GM23338 (cell line): ENCODE measurements around the gene MYO9B. TPM values are rescaled to one million over a fixed set of nuclear protein-coding genes. Genes with fewer than 3 reads are reported as not detected.

Experiments
- ATAC-seq: fragments of 200-7000 bp; cut with Tn5 transposase; 3 replicates; pipeline ENCODE4 v1.9.1; 2020
- DNase-seq: peaks from one replicate; pipeline ENCODE4 v3.0.0-alpha.2; 2015; ENCODE audit warnings: low spot score
- H2AFZ ChIP-seq: fragments of 200-600 bp; sonication (generic); 2 replicates; pipeline ENCODE4 v1.8.0; 2016; ENCODE audit warnings: antibody characterized with exemption, mild to moderate bottlenecking, moderate library complexity
- H3F3A ChIP-seq: fragments of 200-600 bp; sonication (generic); replicated peaks from 2 replicates; pipeline ENCODE4 v1.8.0; 2017; ENCODE audit warnings: antibody characterized with exemption, mixed run types, low read depth
- H3K27ac ChIP-seq: fragments of 200-600 bp; sonication (generic); 2 replicates; pipeline ENCODE4 v1.6.1; 2016; ENCODE audit warnings: low read depth
- H3K27me3 ChIP-seq: fragments of 200-600 bp; sonication (generic); 2 replicates; pipeline ENCODE4 v1.8.0; 2016; ENCODE audit warnings: mild to moderate bottlenecking, mixed run types, moderate library complexity; ENCODE audit not compliant: insufficient read depth
- H3K36me3 ChIP-seq: fragments of 200-600 bp; sonication (generic); 2 replicates; pipeline ENCODE4 v1.8.0; 2016; ENCODE audit warnings: mild to moderate bottlenecking; ENCODE audit not compliant: insufficient read depth
- H3K4me1 ChIP-seq: fragments of 200-600 bp; sonication (generic); 2 replicates; pipeline ENCODE4 v1.8.0; 2016; ENCODE audit warnings: mild to moderate bottlenecking, moderate library complexity; ENCODE audit not compliant: insufficient read depth
- H3K4me2 ChIP-seq: fragments of 200-600 bp; sonication (generic); 2 replicates; pipeline ENCODE4 v1.7.1; 2017; ENCODE audit warnings: mixed run types
- H3K4me3 ChIP-seq: fragments of 200-600 bp; sonication (generic); 2 replicates; pipeline ENCODE4 v1.6.1; 2016; ENCODE audit warnings: mixed run types
- H3K79me2 ChIP-seq: fragments of 200-600 bp; sonication (generic); replicated peaks from 2 replicates; pipeline ENCODE4 v1.8.0; 2017; ENCODE audit warnings: mild to moderate bottlenecking; ENCODE audit not compliant: insufficient read depth
- H3K9me2 ChIP-seq: fragments of 200-600 bp; sonication (generic); 2 replicates; pipeline ENCODE4 v1.8.0; 2017; ENCODE audit not compliant: insufficient read depth
- H4K20me1 ChIP-seq: fragments of 200-600 bp; sonication (generic); replicated peaks from 2 replicates; pipeline ENCODE4 v1.8.0; 2017; ENCODE audit warnings: mild to moderate bottlenecking; ENCODE audit not compliant: insufficient read depth
- H3K27ac Mint-ChIP-seq: 2 replicates; pipeline ENCODE4 v1.8.0; 2020; ENCODE audit warnings: inconsistent platforms, mild to moderate bottlenecking, moderate library complexity, mixed read lengths
- H3K27me3 Mint-ChIP-seq: 3 replicates; pipeline ENCODE4 v1.8.0; 2022; ENCODE audit warnings: low read depth, mild to moderate bottlenecking, moderate library complexity, mixed read lengths, inconsistent platforms; ENCODE audit not compliant: insufficient read depth, poor library complexity
- H3K36me3 Mint-ChIP-seq: 3 replicates; pipeline ENCODE4 v1.8.0; 2021; ENCODE audit warnings: low read depth, mild to moderate bottlenecking, inconsistent platforms, moderate library complexity, mixed read lengths
- H3K4me1 Mint-ChIP-seq: 3 replicates; pipeline ENCODE4 v1.8.0; 2020; ENCODE audit warnings: mild to moderate bottlenecking, inconsistent platforms, mixed read lengths
- H3K4me3 Mint-ChIP-seq: 3 replicates; pipeline ENCODE4 v1.8.0; 2021; ENCODE audit warnings: moderate library complexity, mild to moderate bottlenecking, inconsistent platforms, mixed read lengths
- H3K9me3 Mint-ChIP-seq: 3 replicates; pipeline ENCODE4 v1.8.0; 2020; ENCODE audit warnings: moderate library complexity, mild to moderate bottlenecking, inconsistent platforms, mixed read lengths
- CREB1 ChIP-seq: fragments of 250-450 bp; sonication (Bioruptor Pico); IDR thresholded peaks from 2 replicates; pipeline ENCODE4 v1.5.0; 2020; ENCODE audit warnings: low read depth, mild to moderate bottlenecking, moderate library complexity
- EZH2 ChIP-seq: fragments of 200-600 bp; sonication (generic); IDR thresholded peaks from one replicate; pipeline ENCODE4 v1.8.0; 2017; ENCODE audit warnings: antibody characterized with exemption, mild to moderate bottlenecking, low read depth; ENCODE audit not compliant: unreplicated experiment
- EZH2phosphoT487 ChIP-seq: fragments of 200-600 bp; sonication (generic); IDR thresholded peaks from one replicate; pipeline ENCODE4 v1.8.1; 2018; ENCODE audit warnings: antibody characterized with exemption; ENCODE audit not compliant: unreplicated experiment
- JUNB ChIP-seq: IDR thresholded peaks from one replicate; pipeline ENCODE4 v1.6.1; 2016; ENCODE audit warnings: antibody characterized with exemption; ENCODE audit not compliant: unreplicated experiment
- POLR2AphosphoS5 ChIP-seq: IDR thresholded peaks from 2 replicates; pipeline ENCODE4 v1.6.1; 2016; ENCODE audit warnings: antibody characterized with exemption, low read depth
- STAT1 ChIP-seq: IDR thresholded peaks from one replicate; pipeline ENCODE4 v1.6.1; 2016; ENCODE audit warnings: antibody characterized with exemption; ENCODE audit not compliant: unreplicated experiment
- polyA plus RNA-seq: library from polyadenylated mRNA; unstranded; fragments of >200 nt; fragmentation: Nextera tagmentation; extraction: Ambion mirVana; gene quantifications from 2 replicates; pipeline ENCODE4 v1.2.1, GENCODE V29; 2016
- total RNA-seq: library from RNA; depleted of rRNA; stranded (reverse); fragments of >200 nt; shearing (Covaris generic); gene quantifications from 2 replicates; pipeline ENCODE4 v1.2.3, GENCODE V29; 2014
- TF ChIP-seq, protein P1 (sequence below): fragments of 250-450 bp; sonication (Bioruptor Pico); IDR thresholded peaks from 2 replicates; pipeline ENCODE4 v1.5.0; 2020; ENCODE audit warnings: mild to moderate bottlenecking, moderate library complexity
- TF ChIP-seq, protein P2 (sequence below): IDR thresholded peaks from one replicate; pipeline ENCODE4 v1.6.1; 2018; ENCODE audit warnings: antibody characterized with exemption; ENCODE audit not compliant: unreplicated experiment

MYO9B gene
- total and polyA plus RNA-seq, 2 experiments from 2014 or later: 28.7 to 61.3 TPM

- DNase-seq (no peak), ATAC-seq (no peak)
- Histone ChIP-seq H3K79me2 (peaks cover 41% of the 10 kb centered on the region), H3K27me3 (no peaks in the 10 kb centered on the region), H3K27ac (no peak overlapping the region), H4K20me1 (peaks cover 26% of the 10 kb centered on the region), H3K4me3 (no peak overlapping the region), H3K36me3 (peaks cover 11% of the 10 kb centered on the region), H2AFZ (no peak overlapping the region), H3K4me2 (no peak overlapping the region), H3F3A (peaks cover 6% of the 10 kb centered on the region; the same call in 1 of the 2 replicates), H3K9me2 (no peaks in the 10 kb centered on the region), H3K4me1 (peaks cover 15% of the 10 kb centered on the region; the same call in 1 of the 2 replicates)
- H3K27ac Mint-ChIP-seq: no peak overlapping the region
- H3K27me3 Mint-ChIP-seq: peaks cover 15% of the 10 kb centered on the region
- peaks cover 43% of the 10 kb centered on the region for H3K4me1 Mint-ChIP-seq
- no peak overlapping the region; the same call in 2 of the 3 replicates for H3K4me3 Mint-ChIP-seq
- peaks cover 56% of the 10 kb centered on the region for H3K36me3 Mint-ChIP-seq
- no peaks in the 10 kb centered on the region for H3K9me3 Mint-ChIP-seq
- TF ChIP-seq JUNB: no peak
- TF ChIP-seq POLR2AphosphoS5: no peak
- TF ChIP-seq, protein P1, sequence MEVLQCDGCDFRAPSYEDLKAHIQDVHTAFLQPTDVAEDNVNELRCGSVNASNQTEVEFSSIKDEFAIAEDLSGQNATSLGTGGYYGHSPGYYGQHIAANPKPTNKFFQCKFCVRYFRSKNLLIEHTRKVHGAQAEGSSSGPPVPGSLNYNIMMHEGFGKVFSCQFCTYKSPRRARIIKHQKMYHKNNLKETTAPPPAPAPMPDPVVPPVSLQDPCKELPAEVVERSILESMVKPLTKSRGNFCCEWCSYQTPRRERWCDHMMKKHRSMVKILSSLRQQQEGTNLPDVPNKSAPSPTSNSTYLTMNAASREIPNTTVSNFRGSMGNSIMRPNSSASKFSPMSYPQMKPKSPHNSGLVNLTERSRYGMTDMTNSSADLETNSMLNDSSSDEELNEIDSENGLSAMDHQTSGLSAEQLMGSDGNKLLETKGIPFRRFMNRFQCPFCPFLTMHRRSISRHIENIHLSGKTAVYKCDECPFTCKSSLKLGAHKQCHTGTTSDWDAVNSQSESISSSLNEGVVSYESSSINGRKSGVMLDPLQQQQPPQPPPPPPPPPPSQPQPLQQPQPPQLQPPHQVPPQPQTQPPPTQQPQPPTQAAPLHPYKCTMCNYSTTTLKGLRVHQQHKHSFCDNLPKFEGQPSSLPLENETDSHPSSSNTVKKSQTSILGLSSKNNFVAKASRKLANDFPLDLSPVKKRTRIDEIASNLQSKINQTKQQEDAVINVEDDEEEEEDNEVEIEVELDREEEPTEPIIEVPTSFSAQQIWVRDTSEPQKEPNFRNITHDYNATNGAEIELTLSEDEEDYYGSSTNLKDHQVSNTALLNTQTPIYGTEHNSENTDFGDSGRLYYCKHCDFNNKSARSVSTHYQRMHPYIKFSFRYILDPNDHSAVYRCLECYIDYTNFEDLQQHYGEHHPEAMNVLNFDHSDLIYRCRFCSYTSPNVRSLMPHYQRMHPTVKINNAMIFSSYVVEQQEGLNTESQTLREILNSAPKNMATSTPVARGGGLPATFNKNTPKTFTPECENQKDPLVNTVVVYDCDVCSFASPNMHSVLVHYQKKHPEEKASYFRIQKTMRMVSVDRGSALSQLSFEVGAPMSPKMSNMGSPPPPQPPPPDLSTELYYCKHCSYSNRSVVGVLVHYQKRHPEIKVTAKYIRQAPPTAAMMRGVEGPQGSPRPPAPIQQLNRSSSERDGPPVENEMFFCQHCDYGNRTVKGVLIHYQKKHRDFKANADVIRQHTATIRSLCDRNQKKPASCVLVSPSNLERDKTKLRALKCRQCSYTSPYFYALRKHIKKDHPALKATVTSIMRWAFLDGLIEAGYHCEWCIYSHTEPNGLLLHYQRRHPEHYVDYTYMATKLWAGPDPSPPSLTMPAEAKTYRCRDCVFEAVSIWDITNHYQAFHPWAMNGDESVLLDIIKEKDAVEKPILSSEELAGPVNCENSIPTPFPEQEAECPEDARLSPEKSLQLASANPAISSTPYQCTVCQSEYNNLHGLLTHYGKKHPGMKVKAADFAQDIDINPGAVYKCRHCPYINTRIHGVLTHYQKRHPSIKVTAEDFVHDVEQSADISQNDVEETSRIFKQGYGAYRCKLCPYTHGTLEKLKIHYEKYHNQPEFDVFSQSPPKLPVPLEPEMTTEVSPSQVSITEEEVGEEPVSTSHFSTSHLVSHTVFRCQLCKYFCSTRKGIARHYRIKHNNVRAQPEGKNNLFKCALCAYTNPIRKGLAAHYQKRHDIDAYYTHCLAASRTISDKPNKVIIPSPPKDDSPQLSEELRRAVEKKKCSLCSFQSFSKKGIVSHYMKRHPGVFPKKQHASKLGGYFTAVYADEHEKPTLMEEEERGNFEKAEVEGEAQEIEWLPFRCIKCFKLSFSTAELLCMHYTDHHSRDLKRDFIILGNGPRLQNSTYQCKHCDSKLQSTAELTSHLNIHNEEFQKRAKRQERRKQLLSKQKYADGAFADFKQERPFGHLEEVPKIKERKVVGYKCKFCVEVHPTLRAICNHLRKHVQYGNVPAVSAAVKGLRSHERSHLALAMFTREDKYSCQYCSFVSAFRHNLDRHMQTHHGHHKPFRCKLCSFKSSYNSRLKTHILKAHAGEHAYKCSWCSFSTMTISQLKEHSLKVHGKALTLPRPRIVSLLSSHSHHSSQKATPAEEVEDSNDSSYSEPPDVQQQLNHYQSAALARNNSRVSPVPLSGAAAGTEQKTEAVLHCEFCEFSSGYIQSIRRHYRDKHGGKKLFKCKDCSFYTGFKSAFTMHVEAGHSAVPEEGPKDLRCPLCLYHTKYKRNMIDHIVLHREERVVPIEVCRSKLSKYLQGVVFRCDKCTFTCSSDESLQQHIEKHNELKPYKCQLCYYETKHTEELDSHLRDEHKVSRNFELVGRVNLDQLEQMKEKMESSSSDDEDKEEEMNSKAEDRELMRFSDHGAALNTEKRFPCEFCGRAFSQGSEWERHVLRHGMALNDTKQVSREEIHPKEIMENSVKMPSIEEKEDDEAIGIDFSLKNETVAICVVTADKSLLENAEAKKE (CRISPR knock-in tag): no peak
These were observed 5.2 kb upstream of the MYO9B start for GRCh38 chr19:17070421-17070820.

DNA sequence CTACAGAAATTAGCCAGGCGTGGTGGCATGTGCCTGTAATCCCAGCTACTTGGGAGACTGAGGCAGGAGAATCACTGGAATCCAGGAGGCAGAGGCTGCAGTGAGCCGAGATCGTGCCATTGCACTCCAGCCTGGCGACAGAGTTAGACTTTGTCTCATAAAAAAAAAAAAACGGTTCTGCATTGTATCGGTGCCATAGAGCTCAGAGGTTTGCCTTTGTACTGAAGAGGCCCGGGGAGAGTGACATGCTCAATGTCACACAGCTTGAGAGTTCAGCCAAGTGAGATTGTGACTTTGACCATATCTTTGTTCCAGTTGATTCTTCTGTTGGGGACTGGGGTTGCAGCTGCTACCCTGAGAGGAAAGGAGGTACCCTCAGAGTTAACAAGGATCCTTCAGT is 4.7 kb upstream of the MYO9B start:
- no peak overlapping the region for H3K4me3 Mint-ChIP-seq
- Histone ChIP-seq H3K9me2 (no peaks in the 10 kb centered on the region), H3K27ac (no peak overlapping the region), H3K79me2 (peaks cover 36% of the 10 kb centered on the region), H4K20me1 (peaks cover 26% of the 10 kb centered on the region), H3F3A (peaks cover 6% of the 10 kb centered on the region; the same call in 1 of the 2 replicates), H3K27me3 (no peaks in the 10 kb centered on the region), H2AFZ (no peak overlapping the region), H3K4me2 (no peak overlapping the region), H3K4me3 (no peak overlapping the region), H3K4me1 (peaks cover 15% of the 10 kb centered on the region; the same call in 1 of the 2 replicates), H3K36me3 (peaks cover 11% of the 10 kb centered on the region)
- ATAC-seq (no peak), DNase-seq (no peak)
- peaks cover 15% of the 10 kb centered on the region for H3K27me3 Mint-ChIP-seq
- no peak overlapping the region; the same call in 1 of the 2 replicates for H3K27ac Mint-ChIP-seq
- peaks cover 56% of the 10 kb centered on the region for H3K36me3 Mint-ChIP-seq
- peaks cover 43% of the 10 kb centered on the region for H3K4me1 Mint-ChIP-seq
- H3K9me3 Mint-ChIP-seq: no peaks in the 10 kb centered on the region
- TF ChIP-seq EZH2: no peak
- no peak for TF ChIP-seq STAT1
- TF ChIP-seq EZH2phosphoT487: no peak
- TF ChIP-seq, protein P2, sequence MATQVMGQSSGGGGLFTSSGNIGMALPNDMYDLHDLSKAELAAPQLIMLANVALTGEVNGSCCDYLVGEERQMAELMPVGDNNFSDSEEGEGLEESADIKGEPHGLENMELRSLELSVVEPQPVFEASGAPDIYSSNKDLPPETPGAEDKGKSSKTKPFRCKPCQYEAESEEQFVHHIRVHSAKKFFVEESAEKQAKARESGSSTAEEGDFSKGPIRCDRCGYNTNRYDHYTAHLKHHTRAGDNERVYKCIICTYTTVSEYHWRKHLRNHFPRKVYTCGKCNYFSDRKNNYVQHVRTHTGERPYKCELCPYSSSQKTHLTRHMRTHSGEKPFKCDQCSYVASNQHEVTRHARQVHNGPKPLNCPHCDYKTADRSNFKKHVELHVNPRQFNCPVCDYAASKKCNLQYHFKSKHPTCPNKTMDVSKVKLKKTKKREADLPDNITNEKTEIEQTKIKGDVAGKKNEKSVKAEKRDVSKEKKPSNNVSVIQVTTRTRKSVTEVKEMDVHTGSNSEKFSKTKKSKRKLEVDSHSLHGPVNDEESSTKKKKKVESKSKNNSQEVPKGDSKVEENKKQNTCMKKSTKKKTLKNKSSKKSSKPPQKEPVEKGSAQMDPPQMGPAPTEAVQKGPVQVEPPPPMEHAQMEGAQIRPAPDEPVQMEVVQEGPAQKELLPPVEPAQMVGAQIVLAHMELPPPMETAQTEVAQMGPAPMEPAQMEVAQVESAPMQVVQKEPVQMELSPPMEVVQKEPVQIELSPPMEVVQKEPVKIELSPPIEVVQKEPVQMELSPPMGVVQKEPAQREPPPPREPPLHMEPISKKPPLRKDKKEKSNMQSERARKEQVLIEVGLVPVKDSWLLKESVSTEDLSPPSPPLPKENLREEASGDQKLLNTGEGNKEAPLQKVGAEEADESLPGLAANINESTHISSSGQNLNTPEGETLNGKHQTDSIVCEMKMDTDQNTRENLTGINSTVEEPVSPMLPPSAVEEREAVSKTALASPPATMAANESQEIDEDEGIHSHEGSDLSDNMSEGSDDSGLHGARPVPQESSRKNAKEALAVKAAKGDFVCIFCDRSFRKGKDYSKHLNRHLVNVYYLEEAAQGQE: no peak
- no peak for TF ChIP-seq CREB1
- TF ChIP-seq POLR2AphosphoS5: no peak
